ENCODE results near the gene COX11. TPM values are rescaled to one million over a fixed set of nuclear protein-coding genes. Genes with fewer than 3 reads are reported as not detected.

Gene COX11
- total and polyA plus RNA-seq, 2 of the 8 experiments (the other 6 are each of a cell fraction or from before 2014, with no cell fraction given): 43.0 to 54.1 TPM

- no peak for TF ChIP-seq CBX8 (IDR thresholded peaks at IDR 0.05; ENCODE audit: borderline replicate concordance, low read depth, low read length)
- TF ChIP-seq KDM1A (IDR thresholded peaks at IDR 0.05; ENCODE audit: borderline replicate concordance, low read length): no peak
- no peak for TF ChIP-seq BACH1 (IDR thresholded peaks at IDR 0.05; ENCODE audit: low read length)
- TF ChIP-seq BCL11A (IDR thresholded peaks at IDR 0.05; ENCODE audit: low read depth in 2 of 2, low read length in 2 of 2): no peak
- TF ChIP-seq RBBP5 (IDR thresholded peaks at IDR 0.05; ENCODE audit: borderline replicate concordance, low read depth, low read length): no peak
- no peak for TF ChIP-seq GABPA (IDR thresholded peaks at IDR 0.05; ENCODE audit: borderline replicate concordance, insufficient read depth, low read length)
- TF ChIP-seq ASH2L (IDR thresholded peaks at IDR 0.05; ENCODE audit: low read length): no peak
- no peak for TF ChIP-seq JUN (IDR thresholded peaks at IDR 0.05; ENCODE audit: low read depth, low read length)
- TF ChIP-seq YY1 (IDR thresholded peaks at IDR 0.05; ENCODE audit: low read depth, low read length): no peak
- no peak for TF ChIP-seq NRF1 (IDR thresholded peaks at IDR 0.05; ENCODE audit: low read depth, low read length)
- Histone ChIP-seq H2BK15ac (ENCODE audit: low read length) (no peak overlapping the region), H2BK20ac (ENCODE audit: low read length) (no peak overlapping the region), H3K4me2 (ENCODE audit: insufficient read depth in 1 of 2, low read depth in 2 of 2, low read length in 2 of 2) (no peak overlapping the region), H3K79me2 (ENCODE audit: control insufficient read depth in 1 of 2, insufficient read depth in 2 of 2, low read length in 2 of 2) (no peaks in the 10 kb centered on the region), H2BK12ac (ENCODE audit: low read depth, low read length) (no peak overlapping the region), H4K91ac (replicated peaks; ENCODE audit: insufficient read length, low read length) (no peak overlapping the region), H3K4me1 (replicated peaks in 1 of 4; ENCODE audit: control insufficient read depth in 3 of 4, insufficient read depth in 4 of 4, low read length in 3 of 4) (no peaks in the 10 kb centered on the region), H3K79me1 (ENCODE audit: low read depth, low read length) (no peaks in the 10 kb centered on the region), H4K8ac (ENCODE audit: extremely low read depth, insufficient read depth, low read length) (no peak overlapping the region), H2BK5ac (ENCODE audit: low read depth, low read length) (no peak overlapping the region), H3K56ac (replicated peaks; ENCODE audit: insufficient read length, low read depth, low read length) (no peak overlapping the region), H3K36me3 (ENCODE audit: control insufficient read depth in 2 of 4, insufficient read depth in 4 of 4, low read length in 3 of 4) (peaks cover 18 to 68% (median 50%) of the 10 kb centered on the region in 4 experiments), H3K14ac (ENCODE audit: insufficient read length) (no peak overlapping the region), H3K9me3 (ENCODE audit: insufficient read depth in 2 of 2, low read depth in 1 of 2, low read length in 1 of 2) (no peaks in the 10 kb centered on the region), H3K27me3 (replicated peaks in 1 of 4; ENCODE audit: control insufficient read depth in 3 of 4, extremely low read depth in 1 of 4, insufficient read depth in 3 of 4, low read length in 3 of 4) (peaks cover 0 to 2% (median 0%) of the 10 kb centered on the region in 4 experiments; a peak in 1 of 7 replicates), H2BK120ac (replicated peaks; ENCODE audit: low read depth, low read length) (no peak overlapping the region), H3K9ac (replicated peaks in 1 of 4; ENCODE audit: extremely low read depth in 1 of 4, low read depth in 3 of 4, low read length in 3 of 4) (no peak overlapping the region), H3K27ac (ENCODE audit: low read depth, low read length) (no peak overlapping the region), H2AK5ac (ENCODE audit: low read depth, low read length) (no peak overlapping the region), H3K23me2 (ENCODE audit: low read depth, low read length) (no peaks in the 10 kb centered on the region), H4K20me1 (replicated peaks in 1 of 2; ENCODE audit: control insufficient read depth in 1 of 2, insufficient read depth in 2 of 2, low read length in 2 of 2) (peaks cover 1 to 5% of the 10 kb centered on the region in 2 experiments), H3K4me3 (ENCODE audit: extremely low read depth in 1 of 4, insufficient read depth in 2 of 4, low read depth in 3 of 4, low read length in 4 of 4) (no peak overlapping the region), H3K4ac (replicated peaks; ENCODE audit: insufficient read length, low read depth, low read length) (no peak overlapping the region), H3K23ac (ENCODE audit: insufficient read length) (no peak overlapping the region), H3K18ac (ENCODE audit: extremely low read depth, low read length) (no peak overlapping the region), H4K5ac (ENCODE audit: insufficient read length, low read depth, low read length) (no peak overlapping the region), H2AFZ (ENCODE audit: low read length) (no peak overlapping the region)
- ChIA-PET CTCF (ENCODE audit: partially characterized antibody) (interaction anchor here (0.7 kb wide), 1 partner anchor 11 kb away, joined by 3 read pairs; no protein-coding TSS in a partner anchor), POLR2A (ENCODE audit: partially characterized antibody) (no interaction called here)
- WGBS, 2 experiments (ENCODE audit: extremely low coverage in 1 of 2, insufficient coverage in 1 of 2, insufficient read length in 1 of 2, insufficient replicate concordance in 2 of 2, low coverage in 1 of 2, low lambda C conversion rate in 2 of 2, missing lambda C conversion rate in 1 of 2): 91% methylated on average over 2 of the region's 2 CpGs; no CpG with 5 or more reads in 1 of the 2 experiments
- FAIRE-seq (no peak), DNase-seq (ENCODE audit: low read depth in 1 of 2, low spot score in 2 of 2) (no peak)
Measured at GRCh38 chr17:54950116-54950515, 18.3 kb downstream of the COX11 start.

Data from H1 (cell line).